Stimulated activated CD8-positive, alpha-beta memory T cell treated with anti-CD3 and anti-CD28 coated beads, Interleukin-12 subunit alpha, Interleukin-12 subunit beta, amount 100 ng/mL, for 24 hours (primary cell): Measurements from ENCODE around the gene INPP5A.
"Not testable (repeated sequence)": the region's sequence is repeated elsewhere in the genome, so short reads cannot be mapped to it uniquely, and the experiment has no call there.

ENCODE experiments used
- DNase-seq: peaks from one replicate; pipeline ENCODE4 v3.0.0-alpha.2; 2020; ENCODE audit errors: extremely low read depth

The INPP5A gene

DNA sequence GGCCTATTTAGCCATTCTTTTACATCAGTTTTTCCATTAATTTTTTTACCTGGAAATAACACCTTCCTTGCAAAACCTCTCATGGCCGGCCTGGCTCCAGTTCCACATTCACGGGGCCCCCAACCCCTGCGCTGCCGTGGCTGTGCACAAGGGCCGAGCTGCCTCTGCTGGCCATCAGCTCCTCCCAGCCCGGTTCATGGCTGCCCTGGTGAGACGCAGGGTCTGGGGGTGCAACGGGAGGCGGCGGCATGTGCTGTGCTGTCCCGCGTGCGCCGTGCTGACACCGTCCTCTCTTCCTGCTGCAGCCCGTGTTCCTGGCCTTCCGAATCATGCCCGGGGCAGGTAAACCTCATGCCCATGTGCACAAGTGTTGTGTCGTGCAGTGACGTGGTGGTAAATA is 244.0 kb downstream of the INPP5A start:
- no peak for DNase-seq

DNA sequence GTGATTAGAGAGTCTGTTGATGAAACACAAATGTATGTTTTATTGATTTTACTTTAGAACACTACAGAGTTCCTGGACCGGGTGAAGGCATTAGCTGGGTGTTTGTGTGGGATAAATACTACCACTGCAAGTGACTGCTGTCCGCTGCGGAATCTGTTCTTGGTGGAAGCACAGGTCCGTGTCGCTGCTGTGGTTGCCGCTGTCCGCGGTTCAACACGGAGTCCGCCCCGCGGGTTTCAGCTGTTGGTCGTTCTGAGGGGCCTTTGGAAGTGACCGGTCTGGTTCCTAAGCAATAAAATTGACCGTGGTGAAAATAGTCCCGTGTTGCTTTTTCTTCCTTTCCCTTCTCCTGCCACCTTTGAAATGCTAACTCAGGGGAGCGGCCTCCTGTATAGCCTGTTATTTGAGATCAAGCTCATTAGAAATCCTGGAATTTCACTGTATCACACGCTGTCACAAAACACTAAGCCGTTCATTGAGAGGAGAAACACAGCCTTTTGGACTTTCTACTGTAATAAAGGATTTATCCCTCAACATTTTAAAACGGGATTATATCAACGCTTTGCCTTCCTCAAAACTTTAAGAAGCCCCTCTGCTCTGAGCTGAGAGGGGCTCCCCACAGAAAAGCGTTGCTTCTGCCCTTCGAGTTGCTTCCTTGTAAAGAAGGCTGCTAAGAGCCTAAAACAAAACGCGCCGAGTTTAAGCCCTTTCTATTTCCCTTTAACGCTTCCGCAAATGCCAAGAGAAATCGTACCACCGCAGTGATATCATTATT is 245.8 kb downstream of the INPP5A start:
- DNase-seq: no peak

DNA sequence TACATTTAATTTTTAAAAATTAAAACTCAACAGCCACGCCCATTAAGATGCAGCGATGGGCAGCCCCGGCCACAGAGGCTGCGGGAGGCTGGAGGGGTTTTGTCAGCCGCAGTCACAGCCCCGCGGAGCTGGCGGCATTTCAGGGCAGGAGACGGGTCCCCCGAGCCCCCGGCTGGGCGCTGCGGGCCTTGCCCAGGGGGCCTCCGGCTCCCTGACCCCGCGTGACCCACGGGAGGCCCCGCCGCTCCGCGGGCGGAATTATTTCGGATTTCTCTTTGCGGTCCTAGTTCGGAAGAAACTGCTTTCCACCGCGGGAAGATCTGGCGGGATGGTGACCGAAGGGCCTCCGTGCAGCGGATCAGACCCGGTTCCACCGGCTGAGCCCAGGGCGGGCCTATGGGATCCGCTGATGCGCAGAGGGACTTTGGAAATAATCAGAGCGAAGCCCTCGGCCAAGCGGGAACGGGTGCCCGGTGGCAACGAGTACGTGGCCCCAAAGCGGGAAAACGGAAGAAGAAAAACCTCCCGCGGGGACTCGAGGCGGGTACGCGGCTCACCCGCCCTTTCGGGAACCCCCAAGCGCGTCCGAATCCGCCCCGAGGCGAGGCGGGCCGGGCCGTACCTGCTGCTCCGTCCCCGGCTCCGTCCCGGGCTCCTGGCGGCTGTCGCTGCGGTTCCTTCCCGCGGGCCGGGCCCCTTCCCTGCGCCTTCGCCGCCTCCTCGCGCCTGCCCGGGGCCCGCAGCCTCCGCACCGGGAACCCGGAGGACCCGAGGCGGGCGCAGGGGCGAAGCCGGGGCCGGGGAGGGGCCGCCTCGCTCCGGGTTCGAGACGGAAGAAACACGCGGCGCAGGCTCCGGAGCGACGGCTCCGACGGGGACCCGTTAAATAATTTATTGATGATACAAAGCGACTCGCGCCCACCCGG is 246.6 kb downstream of the INPP5A start:
- DNase-seq: no peak

DNA sequence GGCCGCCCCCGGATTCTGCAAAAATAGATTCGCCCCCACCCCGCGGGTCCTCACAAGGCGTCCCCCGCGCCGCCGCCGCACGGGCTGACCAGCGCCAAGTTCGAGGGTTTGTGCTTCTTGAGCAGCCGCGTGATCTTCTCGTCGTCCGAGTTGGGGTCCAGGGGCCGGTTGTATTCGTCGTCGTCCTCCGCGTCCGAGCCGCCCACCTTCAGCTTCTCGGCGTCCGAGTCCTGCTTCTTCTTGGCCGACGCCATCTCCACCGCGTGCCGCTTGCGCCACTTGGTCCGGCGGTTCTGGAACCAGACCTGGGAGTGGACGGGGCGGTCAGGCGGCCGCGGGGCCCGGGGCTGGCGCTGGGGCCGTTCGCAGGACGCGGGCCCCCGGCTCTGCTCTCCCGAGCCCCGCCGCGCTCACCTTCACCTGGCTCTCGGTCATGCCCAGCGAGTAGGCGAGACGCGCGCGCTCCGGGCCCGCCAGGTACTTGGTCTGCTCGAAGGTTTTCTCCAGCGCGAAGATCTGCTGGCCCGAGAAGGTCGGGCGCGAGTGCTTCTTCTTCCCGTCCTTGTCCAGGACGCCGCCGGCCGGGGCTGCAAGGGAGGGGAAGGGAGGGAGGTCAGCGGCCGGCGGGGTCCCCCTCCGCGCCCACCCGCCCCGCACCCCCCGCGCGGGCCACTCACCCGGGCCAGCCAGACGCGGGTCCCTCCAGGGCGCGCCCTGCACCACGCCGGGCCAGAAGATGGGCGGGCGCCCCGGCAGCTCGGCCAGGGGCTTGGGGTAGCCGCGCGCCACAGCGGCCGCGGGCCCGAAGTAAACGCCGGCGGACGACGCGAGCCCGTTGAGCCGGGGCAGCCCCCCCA is 247.5 kb downstream of the INPP5A start:
- no peak for DNase-seq

DNA sequence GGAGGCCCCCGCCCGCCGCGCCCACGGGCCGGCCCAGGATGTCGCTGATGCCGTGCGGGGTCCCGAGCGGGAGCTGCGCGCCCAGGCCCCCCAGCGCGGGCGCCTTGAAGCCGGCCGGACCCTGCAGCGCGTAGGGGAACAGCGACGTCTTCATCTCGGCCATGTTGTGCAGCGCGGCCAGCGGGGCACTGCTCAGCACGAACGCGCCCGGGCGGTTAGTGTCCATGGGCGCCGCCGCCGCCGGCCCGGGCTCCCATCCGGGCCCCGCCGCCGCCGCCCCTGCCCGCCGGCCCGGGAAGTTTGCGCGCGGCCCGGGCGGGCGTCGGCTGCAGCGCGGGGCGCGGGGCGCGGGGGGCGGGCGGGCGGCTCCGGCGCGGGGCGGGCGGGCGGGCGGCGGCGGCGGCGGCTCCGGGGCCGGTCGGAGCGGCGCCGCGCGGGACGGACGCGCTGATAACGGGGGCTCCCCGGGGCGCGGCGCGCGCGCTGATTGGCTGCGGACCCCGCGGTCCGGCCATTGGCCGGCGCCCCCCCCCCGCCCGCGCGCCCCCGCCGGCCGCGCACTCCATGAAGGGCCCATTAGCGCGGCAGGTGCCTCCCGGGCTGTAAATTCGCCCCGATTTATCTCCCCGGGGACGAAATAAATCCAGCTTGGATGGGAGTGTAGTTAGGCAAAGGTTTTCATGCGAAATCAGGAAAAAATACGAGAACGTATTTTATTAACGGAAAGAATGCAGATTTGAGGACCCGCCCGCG is 248.3 kb downstream of the INPP5A start, which contains the start of gene NKX6-2:
Gene NKX6-2 (minus strand): TSS at position 425 of the 753 bp plus-strand sequence. CDS start 199 bp downstream, at position 226.
- DNase-seq: no peak

DNA sequence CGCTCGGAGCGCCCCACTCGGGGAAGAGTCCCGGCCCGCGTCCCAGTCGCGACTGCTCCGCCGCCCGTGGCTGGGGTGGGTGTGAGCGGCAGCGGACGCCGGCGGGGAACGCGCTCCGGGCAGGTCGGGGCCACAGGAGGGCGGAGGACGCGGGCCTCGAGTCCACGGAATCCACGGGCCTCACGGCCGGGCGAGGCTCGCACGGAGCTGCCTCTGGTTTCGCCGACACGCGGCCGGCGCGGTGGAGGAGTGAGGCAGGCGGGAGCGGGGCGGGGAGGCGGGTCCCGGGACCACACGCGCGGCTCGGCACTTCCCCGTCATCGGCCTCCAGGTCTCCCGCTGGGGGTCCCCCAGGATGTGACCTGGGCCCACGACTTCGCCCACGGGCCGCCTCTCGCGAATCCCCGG is 248.9 kb downstream of the INPP5A start:
- DNase-seq: no peak

DNA sequence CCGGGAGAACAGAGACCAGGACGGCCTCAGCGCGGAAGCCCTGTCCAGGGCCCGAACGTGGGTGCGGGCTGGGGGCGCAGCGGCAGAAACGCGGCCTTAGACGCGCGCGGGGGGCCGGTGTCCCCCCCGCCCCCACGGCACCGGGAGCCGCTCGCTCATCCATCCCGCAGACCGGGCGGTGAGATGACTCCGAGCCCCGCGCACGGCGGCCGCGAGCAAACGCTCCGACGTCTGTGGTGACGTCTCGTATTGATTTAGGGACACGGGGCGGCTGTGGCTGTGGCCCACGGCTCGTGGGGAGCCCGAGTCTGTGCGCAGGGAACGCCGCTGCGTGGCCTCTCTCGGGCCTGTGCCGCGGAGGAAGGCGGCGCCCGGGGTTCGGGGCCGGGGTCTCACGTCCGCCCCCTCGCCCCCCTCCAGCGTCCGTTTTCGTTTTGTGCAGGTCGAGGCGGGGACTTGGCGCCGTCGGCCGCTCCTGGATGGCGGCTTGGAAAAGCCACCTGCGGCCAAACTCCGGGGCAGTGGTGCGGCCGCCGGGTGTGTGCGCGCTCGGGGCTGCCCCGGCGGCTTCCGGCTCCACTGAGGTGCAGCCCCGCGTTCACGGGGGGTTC is 249.4 kb downstream of the INPP5A start:
- DNase-seq: no peak

DNA sequence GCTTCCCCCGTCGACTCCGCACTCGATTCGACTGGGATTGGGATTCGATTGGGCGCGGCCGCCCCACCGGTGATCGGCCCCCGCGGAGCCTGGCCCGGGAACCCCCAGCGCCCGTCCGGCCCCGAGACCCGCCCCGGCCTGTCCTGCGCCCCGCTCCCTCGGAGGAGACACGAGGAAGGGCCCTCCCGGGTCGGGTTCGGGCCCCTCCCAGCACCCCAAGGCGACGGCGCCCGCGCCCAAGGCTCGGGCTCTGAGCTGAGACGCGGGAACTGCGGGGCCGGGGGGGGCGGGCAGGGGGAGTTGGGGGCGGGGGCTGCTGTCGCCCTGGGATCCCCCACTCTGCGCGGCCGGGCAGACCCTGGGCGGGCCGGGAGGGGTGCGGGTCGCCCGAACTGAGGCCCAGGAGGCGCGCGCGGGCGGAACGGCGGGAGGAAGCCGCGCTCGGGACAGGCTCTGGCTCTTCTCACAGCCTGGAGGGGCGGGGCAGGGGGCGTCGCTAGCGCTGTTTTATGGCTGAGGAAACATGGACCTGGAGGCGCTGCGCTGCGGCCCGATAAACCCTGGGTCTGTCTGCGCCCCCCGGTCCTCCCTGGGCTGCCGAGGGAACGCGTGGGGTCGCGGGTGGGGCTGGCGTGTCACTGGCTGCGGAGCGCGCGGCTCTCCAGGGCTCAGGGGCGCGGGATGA is 250.1 kb downstream of the INPP5A start:
- no peak for DNase-seq

DNA sequence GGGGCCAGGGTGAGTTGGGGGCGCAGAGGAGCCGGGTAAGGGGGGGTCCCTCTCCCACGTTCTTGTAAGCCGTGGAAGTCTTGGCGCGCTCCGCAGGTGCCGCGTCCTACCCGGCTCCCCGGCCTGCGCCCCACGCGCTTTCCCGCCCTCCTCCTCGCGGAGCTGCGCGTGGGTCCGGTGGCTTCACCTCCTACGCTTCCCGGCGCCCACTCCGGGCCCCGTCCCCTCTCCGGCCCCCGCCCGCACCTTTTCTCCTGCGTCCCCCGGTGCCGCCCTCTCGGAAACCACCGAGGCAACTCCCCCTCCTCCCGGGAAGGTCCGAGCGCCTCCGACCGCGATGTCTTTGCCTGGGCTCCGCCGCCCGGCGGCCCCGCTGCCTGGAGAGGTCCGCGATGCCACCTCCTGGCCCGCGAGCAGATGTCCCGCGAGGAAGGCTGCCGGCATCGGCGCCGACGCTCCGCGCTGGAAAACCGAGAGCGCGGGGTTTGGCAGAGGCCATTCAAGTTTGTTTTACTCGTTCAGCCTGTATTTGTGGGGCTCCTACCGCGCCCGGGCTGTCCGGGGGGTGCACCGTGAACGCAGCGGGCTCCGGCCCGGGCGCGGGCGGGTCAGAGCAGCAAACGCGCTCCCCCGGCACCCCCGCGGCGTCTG is 250.7 kb downstream of the INPP5A start:
- DNase-seq: no peak

DNA sequence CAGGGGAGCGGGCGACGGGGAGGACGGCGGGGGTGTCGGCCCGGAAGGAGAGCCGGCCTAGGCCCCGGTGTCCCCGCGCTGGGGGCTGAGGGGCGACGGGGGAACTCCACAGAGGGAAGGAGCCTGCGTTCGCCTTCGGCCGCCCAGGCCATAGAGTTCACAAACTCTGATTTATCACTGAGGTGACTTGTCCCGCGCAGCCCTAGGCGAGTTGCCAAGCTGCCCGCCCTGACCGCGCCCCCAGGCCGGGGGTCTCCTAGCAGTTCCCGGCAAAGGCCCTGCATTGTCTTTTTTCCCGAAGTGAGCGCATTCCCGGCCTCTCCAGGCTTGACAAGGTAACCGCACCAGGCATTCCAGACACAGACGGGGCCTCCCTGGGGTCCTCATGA is 251.2 kb downstream of the INPP5A start:
- no peak for DNase-seq

DNA sequence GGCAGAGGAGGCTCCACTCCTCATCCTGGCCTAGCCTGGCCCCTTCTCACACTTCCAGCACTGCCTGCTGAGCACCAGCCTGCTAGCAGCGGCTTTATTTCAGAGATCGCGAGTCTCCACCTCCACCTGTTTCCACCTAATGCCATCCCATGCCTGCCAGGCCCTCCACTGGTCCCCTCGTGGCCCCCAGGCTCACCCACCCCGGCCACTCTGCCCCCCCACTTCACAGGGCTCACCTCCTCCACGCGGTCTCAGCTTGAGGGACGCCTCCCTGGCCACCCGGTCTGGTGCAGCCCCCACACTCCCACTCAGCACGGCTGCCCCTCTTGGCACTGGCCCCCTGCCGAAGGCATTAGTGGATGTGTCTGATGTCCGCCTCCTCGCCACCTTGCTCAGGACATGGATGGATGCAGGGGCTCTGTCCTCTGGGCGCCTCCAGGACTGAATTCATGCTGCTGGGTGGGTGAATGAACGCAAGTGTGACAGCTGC is 252.1 kb downstream of the INPP5A start:
- no peak for DNase-seq

DNA sequence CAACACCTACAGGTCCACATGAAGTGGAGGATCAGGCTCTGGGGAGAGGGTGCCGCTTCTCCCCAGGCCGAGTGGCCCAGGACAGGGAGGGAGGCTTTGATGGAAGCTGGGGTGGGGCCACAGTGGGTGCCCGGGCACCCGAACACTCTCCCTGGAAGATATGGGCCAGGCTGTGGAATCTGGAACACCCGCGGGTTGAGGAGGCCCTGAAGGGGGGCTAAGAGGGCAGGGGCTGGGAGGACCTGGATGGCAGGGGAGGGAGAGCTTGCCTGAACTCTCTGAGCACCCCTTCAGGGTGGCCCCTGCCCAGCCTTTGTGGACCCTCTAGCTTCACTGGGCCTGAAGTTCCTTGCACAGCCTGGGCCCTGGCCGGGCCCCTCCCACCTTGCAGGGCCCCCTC is 252.9 kb downstream of the INPP5A start:
- DNase-seq: no peak

DNA sequence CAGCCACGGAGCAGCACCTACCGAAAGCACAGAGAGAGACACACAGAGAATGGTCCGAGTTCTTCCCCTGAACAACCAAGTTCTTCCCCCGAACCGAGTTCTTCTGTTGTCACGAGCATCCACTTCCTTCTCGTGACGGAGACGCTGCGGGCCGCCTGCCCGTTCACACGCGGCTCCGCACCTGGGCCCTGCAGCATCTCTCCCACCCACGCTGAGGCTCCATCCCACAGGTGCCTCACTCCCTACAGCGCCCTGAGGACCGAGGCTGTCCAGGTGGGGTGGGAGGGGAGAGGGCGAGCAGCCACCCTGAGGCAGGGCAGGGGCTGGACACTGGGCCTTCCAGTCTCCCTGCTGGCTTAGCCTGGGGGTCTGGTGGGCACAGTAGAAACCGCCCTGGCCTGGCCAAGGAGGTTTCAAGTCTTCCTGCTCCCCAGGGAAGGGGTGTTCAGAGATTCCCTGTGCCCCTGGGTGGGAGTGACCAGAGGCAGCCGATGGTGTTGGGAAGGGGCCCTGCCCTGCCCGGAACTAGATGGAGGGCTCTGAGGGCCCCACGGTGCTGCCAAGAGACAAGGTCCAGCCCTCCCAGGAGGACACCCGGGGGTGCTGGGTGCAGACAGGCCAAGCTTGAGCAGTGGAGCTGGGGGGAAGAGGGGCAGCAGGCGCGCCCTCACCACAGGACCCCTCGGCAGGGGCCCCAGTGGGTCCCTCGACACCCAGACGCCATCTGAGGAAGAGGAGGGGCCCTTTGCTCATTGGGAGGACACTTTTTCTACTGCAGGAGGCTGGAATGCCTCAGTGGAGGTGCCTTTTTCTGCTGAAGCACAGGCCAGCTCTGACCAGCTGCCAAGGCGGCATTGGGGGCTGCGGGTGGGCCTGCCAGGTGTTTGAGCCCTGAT is 253.6 kb downstream of the INPP5A start:
- DNase-seq: no peak

DNA sequence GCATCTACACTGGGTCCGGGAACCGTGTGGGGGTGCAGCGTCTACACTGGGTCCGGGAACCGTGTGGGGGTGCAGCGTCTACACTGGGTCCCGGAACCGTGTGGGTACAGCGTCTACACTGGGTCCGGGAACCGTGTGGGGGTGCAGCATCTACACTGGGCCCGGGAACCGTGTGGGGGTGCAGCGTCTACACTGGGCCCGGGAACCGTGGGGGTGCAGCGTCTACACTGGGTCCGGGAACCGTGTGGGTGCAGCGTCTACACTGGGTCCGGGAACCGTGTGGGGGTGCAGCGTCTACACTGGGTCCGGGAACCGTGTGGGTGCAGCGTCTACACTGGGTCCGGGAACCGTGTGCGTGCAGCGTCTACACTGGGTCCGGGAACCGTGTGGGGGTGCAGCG is 254.5 kb downstream of the INPP5A start:
- DNase-seq: not testable (repeated sequence)

DNA sequence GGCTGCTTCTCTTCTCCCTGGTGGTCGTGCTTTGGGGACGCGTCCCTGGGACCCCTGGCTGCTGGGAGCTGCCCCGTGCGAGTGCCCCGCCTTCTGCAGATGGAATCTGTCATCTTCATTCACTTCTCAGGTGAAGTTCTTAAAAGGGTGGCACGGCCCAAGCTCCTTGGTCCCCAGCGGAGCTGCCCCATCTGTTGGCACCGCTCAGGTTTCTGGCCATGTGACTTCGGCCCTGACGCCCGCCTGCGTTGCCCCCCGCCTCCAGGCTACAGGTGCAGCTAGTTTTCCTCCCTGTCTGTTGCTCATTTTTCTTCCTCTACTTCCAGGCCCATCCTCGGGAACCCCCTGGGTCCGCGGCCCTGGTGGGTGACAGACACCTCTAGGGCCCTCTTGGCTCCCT is 255.2 kb downstream of the INPP5A start:
- DNase-seq: no peak

DNA sequence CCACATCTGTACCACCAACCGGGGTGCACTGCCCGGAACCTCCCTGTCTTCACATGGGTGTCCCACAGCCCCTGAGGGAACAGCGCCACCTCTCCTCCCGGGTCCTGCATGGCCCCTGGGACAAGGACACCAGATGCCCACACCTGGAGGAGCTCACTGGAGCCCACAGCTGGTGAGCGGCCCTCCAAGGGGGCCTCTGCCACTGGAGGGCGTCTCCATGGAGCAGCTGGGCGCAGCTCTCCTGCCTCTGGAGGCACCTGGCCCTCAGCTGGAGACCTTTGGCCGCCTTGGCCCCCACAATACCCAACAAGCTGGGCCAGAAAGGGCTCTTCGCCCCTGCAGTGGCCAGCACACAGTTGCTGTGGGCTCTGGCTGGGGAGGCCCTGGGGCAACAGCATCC is 255.6 kb downstream of the INPP5A start:
- no peak for DNase-seq

DNA sequence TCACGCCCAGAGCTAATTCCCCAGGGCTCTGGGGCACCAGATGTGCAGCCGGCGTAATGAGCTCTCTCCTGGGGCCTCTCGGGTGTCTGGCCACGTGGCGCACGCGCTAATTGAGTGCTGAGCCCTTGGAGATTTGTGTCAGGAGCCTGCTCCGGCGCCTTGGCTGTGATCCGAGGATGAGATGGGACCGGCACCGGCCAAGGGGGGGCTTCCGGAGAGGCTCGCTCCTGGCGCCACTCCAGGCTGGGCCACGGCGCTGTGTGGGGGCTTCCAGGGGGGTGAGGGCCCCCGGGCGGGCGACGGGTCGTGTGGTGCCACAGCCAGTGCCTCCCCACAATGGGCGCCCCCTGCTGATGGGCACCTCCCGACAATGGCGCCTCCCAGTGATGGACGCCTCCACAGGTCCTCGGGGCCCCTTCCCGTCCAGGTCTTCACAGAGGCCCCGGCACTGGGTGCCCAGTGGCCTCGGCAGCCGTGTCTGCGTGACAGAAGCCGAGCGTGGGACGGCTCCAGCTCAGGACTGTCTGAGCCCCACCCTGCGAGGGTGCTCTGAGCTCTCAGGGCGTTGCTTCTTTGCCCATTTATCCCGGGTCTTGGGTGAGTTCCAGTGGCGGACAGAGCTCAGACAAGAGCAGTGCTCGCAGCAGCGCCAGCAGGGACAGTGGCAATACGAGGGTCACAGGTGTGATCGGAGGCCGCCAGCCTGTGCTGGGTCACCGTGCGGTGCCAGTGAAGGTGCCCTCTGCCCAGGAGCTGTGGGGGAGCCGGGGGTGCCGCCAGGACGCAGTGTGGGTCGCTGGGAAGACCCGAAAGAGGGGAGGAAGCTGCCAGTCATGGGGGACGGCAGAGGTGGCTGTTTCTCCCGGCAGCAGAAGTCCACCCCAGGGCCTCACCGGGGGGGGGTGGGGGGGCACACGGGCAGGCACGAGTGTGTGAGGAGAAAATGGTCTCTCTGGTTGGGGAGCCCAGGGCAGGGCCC is 256.6 kb downstream of the INPP5A start:
- DNase-seq: no peak
